K562 (cell line): ENCODE results near the gene CSNK1D.

ENCODE experiments used
- BDP1 ChIP-seq: IDR thresholded peaks from 3 replicates; pipeline ENCODE4 v1.6.1; 2011; ENCODE audit not compliant: insufficient read length, insufficient read depth
- EGR1 ChIP-seq: fragments of 450-650 bp; conservative IDR thresholded peaks from 2 replicates; pipeline ENCODE4 v1.6.1; 2017; ENCODE audit warnings: mild to moderate bottlenecking
- MAZ ChIP-seq, 2 experiments: fragments of 450-650 bp in 1 of 2; sonication (generic) in 1 of 2; formaldehyde crosslinking; IDR thresholded peaks in 1 of 2; conservative IDR thresholded peaks in 1 of 2; 2 replicates each; pipeline versions ENCODE4 v1.4.0 to v1.5.0; 2020; ENCODE audit warnings: mild to moderate bottlenecking in 1 of 2, missing genetic modification reagents in 1 of 2
- MYBL2 ChIP-seq, 2 experiments: fragments of 450-650 bp in 1 of 2; sonication (generic) in 1 of 2; formaldehyde crosslinking in 1 of 2; IDR thresholded peaks; 2 replicates each; pipeline versions ENCODE4 v1.6.1 to v1.8.1; 2017 to 2022; ENCODE audit warnings: borderline replicate concordance in 1 of 2, inconsistent platforms in 1 of 2, low read depth in 1 of 2, mild to moderate bottlenecking in 1 of 2, missing genetic modification reagents in 1 of 2, moderate library complexity in 1 of 2
- NR3C1 ChIP-seq: sonication (generic); formaldehyde crosslinking; IDR thresholded peaks from 2 replicates; pipeline ENCODE4 v1.8.1; 2022; ENCODE audit warnings: missing genetic modification reagents
- REST ChIP-seq, 2 experiments: fragments of 450-650 bp; formaldehyde crosslinking in 1 of 2; IDR thresholded peaks; 2 replicates each; pipeline versions ENCODE4 v1.4.0 to v1.6.1; 2014 to 2020; ENCODE audit warnings: mild to moderate bottlenecking in 2 of 2, borderline replicate concordance in 1 of 2, low read depth in 1 of 2
- TCF7 ChIP-seq: sonication (generic); IDR thresholded peaks from 2 replicates; pipeline ENCODE4 v1.6.1; 2016; ENCODE audit warnings: antibody characterized with exemption, borderline replicate concordance
- USF1 ChIP-seq: sonication (generic); formaldehyde crosslinking; IDR thresholded peaks from 2 replicates; pipeline ENCODE4 v1.9.0; 2022; ENCODE audit warnings: mild to moderate bottlenecking, missing genetic modification reagents
- USF2 ChIP-seq: sonication (generic); formaldehyde crosslinking; IDR thresholded peaks from 2 replicates; pipeline ENCODE4 v1.5.0; 2020; ENCODE audit warnings: missing genetic modification reagents
- TF ChIP-seq, protein P1 (sequence below): fragments of 450-650 bp; conservative IDR thresholded peaks from 2 replicates; pipeline ENCODE4 v1.6.1; 2016; ENCODE audit warnings: missing genetic modification characterization, low read depth, mild to moderate bottlenecking, missing compliant biosample characterization, moderate library complexity
- TF ChIP-seq, protein P2 (sequence below), 3 experiments: IDR thresholded peaks in 2 of 3; conservative IDR thresholded peaks in 1 of 3; 2 replicates each; pipeline ENCODE4 v1.5.1; 2011 to 2012; ENCODE audit warnings: low read length in 3 of 3, mild to moderate bottlenecking in 3 of 3, control low read depth in 2 of 3, improper control_type of control experiment in 1 of 3, inconsistent platforms in 1 of 3, low read depth in 1 of 3, mixed read lengths in 1 of 3, moderate library complexity in 1 of 3; ENCODE audit not compliant: insufficient read depth in 2 of 3

GRCh38 chr17:82241183-82241925, 32.1 kb downstream of the CSNK1D start:
- TF ChIP-seq, protein P1, sequence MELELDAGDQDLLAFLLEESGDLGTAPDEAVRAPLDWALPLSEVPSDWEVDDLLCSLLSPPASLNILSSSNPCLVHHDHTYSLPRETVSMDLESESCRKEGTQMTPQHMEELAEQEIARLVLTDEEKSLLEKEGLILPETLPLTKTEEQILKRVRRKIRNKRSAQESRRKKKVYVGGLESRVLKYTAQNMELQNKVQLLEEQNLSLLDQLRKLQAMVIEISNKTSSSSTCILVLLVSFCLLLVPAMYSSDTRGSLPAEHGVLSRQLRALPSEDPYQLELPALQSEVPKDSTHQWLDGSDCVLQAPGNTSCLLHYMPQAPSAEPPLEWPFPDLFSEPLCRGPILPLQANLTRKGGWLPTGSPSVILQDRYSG (tag) = no peak
- no peak for TF ChIP-seq USF2 (CRISPR knock-in tag)
- TF ChIP-seq, protein P2, sequence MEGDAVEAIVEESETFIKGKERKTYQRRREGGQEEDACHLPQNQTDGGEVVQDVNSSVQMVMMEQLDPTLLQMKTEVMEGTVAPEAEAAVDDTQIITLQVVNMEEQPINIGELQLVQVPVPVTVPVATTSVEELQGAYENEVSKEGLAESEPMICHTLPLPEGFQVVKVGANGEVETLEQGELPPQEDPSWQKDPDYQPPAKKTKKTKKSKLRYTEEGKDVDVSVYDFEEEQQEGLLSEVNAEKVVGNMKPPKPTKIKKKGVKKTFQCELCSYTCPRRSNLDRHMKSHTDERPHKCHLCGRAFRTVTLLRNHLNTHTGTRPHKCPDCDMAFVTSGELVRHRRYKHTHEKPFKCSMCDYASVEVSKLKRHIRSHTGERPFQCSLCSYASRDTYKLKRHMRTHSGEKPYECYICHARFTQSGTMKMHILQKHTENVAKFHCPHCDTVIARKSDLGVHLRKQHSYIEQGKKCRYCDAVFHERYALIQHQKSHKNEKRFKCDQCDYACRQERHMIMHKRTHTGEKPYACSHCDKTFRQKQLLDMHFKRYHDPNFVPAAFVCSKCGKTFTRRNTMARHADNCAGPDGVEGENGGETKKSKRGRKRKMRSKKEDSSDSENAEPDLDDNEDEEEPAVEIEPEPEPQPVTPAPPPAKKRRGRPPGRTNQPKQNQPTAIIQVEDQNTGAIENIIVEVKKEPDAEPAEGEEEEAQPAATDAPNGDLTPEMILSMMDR (IDR thresholded peaks at IDR 0.05 in 2 of 3, conservative IDR thresholded peaks at IDR 0.05 in 1 of 3; ENCODE audit: insufficient read depth in 2 of 3, low read depth in 1 of 3, low read length in 3 of 3) = no peak
- no peak for TF ChIP-seq REST (IDR thresholded peaks at IDR 0.05; ENCODE audit: borderline replicate concordance)
- no peak for TF ChIP-seq REST (CRISPR knock-in tag; IDR thresholded peaks at IDR 0.05; ENCODE audit: low read depth)
- no peak for TF ChIP-seq MYBL2 (IDR thresholded peaks at IDR 0.05; ENCODE audit: low read depth)
- no peak for TF ChIP-seq MYBL2 (CRISPR knock-in tag; IDR thresholded peaks at IDR 0.05; ENCODE audit: borderline replicate concordance)
- TF ChIP-seq USF1 (CRISPR knock-in tag) = no peak
- TF ChIP-seq NR3C1 (CRISPR knock-in tag) = no peak
- no peak for TF ChIP-seq EGR1
- no peak for TF ChIP-seq TCF7
- TF ChIP-seq BDP1 = no peak
- no peak for TF ChIP-seq MAZ (CRISPR knock-in tag; conservative IDR thresholded peaks at IDR 0.05 in 1 of 2, IDR thresholded peaks at IDR 0.05 in 1 of 2)
